OCI-LY1 (cell line): ENCODE results near the gene GMPS.

Source experiments
- CTCF ChIP-seq: fragments of 200-600 bp; sonication (generic), shearing (Covaris generic); IDR thresholded peaks from 2 replicates; pipeline ENCODE4 v1.5.1; 2017; ENCODE audit warnings: mild to moderate bottlenecking, antibody characterized with exemption, low read length, moderate library complexity, mixed read lengths
- EZH2 ChIP-seq: fragments of 200-600 bp; sonication (generic), shearing (Covaris generic); IDR thresholded peaks from 2 replicates; pipeline ENCODE4 v1.8.0; 2017; ENCODE audit warnings: borderline replicate concordance, mixed run types, mild to moderate bottlenecking, antibody characterized with exemption, low read length, moderate library complexity, mixed read lengths

- no peak for TF ChIP-seq CTCF
- no peak for TF ChIP-seq EZH2
These were observed 79.2 kb downstream of the GMPS start for GRCh38 chr3:155949453-155950217.
